HG02870 (cell line): ENCODE results near the gene EHHADH.

Experiments used
- ATAC-seq: cut with Tn5 transposase; IDR thresholded peaks from one replicate; pipeline ENCODE4 v1.9.1; 2021; ENCODE audit warnings: mild to moderate bottlenecking, moderate library complexity; ENCODE audit not compliant: unreplicated experiment

EHHADH gene

GRCh38 chr3:185199671-185200070 is 54.2 kb downstream of the EHHADH start:
- ATAC-seq: no peak

DNA sequence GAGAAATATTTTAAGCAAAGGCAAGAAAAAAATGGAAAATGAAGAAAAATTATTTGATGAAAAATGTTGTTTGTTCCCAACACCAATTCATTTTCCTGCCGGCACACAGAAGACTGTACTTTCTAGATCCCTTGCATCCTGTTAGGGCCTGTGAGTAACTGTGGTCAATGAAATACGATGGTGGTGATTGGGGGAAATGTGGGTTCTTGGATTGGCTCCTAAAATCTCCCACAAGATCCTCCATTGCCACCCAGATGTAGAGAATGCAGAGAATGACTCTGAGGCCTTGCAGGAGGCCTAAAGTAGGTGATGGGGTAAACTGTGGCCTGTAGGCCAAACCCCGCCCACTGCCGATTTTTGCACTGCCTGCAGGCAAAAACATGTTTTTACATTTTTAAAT is 54.6 kb downstream of the EHHADH start:
- no peak for ATAC-seq

DNA sequence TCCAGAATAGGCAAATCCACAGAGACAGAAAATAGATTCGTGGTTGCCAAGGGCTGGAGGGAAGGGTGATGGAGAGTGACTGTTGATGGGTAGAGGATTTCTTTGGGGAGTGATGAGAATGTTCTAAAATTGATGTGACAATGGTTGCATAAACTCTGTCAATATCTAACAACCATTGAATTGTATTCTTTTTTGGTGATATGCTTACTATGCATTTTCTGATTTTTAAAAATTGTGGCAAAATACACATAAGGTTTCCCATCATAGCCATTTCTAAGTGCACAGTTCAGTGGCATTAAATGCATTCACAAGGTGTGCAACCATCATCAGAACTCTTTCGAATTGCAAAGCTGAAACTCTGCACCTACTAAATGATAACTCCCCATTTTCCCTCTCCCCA is 56.8 kb downstream of the EHHADH start:
- ATAC-seq: no peak

- no peak for ATAC-seq
These were observed 58.2 kb downstream of the EHHADH start for GRCh38 chr3:185195652-185196051.

GRCh38 chr3:185188816-185189215 is 65.0 kb downstream of the EHHADH start:
- ATAC-seq: no peak

- no peak for ATAC-seq
These were observed 66.5 kb downstream of the EHHADH start for GRCh38 chr3:185187391-185187790.

DNA sequence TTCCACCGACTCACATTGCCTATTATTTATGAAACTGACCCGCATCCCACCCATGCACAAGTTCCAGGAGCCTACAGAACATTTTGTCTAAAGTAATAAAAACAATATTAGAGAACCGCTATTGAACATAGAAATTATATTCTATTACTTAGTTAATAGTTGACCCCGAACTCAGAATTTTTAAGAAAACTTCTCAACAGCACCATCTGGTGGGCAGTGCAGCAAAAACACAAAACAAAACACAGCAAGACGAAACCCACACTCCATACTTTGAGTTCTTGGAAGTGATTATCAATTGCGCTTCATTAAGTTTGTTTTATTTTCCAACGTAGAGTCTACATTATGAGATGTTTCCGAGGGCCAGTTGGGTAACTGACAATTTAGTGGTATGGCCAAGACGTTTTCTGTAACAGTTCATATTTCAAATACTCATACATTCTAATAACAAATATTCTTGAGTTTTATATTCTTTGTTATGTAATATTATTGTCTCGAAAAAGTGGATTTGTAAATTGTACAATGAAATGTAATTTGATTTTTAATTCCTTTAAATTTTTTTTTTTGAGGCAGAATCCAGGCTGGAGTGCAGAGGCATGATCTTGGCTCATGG is 77.0 kb downstream of the EHHADH start:
- no peak for ATAC-seq

DNA sequence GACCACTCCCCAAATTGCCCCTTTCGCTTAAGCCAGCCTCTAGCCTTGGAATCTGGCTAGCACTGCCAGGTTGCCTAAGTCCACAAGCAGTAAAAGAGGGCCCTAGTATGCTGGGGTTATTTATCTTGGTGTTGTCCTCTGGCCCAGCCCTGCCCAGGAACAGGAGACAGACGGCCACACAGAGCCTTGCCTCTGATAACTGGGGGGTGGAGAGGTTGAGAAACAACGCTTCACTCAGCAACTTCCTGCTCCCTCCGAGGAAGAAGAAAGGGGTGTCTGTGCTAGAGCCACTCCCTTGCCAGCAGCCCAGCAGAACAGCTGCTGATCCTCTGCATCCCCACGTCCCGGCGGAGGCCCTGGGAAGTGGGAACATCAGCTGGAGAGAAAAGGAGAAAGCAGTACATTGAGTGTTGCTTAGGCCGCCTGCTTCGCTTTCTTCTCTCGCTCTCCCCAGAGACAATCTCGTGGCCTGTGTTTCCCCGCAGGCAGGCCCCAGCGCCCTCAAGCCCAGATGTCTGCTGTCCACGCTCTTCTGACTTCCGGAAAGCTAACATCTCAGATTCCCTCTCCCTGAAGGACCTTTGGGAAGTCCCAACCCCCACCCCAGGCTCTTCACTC is 78.4 kb downstream of the EHHADH start:
- no peak for ATAC-seq

- ATAC-seq: no peak
These were observed 81.5 kb downstream of the EHHADH start for GRCh38 chr3:185172086-185173049.

GRCh38 chr3:185164428-185165217 is 89.2 kb downstream of the EHHADH start:
- ATAC-seq: no peak

GRCh38 chr3:185162634-185163033 is 91.2 kb downstream of the EHHADH start:
- no peak for ATAC-seq

- no peak for ATAC-seq
These were observed 92.1 kb downstream of the EHHADH start for GRCh38 chr3:185161761-185162160.

DNA sequence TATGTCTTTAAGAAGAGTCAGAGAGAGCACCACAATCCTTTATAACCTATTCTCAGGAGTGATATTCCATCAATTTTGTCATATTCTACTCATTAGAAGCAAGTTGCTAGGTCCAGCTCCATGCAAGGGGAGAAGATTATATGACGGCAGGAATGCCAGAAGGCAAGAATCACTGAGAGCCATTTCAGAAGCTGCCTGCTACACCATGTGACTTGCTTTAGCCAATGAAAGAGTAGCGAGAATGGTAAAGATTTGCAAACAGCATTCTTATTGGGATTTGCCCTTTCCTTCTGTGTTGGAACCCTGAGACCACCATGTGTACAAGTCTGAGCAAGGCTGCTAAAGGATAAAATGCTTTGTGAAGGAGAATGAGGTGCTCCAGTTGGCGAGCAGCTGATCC is 96.5 kb downstream of the EHHADH start:
- ATAC-seq: no peak

DNA sequence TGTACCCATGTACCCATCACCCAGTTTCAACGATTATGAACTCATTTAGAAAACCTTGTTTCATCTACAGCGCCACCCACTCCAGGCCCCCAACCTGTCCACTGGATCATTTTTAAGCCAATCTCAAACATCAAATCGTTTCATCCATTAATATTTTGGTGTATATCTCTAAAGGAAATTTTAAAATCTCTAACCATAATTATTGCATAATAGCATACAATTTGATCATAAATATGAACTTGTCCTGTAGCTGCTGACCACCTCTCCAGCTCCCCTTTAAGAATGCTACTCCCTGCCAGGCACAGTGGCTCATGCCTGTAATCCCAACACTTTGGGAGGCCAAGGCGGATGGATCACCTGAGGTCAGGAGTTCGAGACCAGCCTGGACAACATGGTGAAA is 98.2 kb downstream of the EHHADH start:
- no peak for ATAC-seq

GRCh38 chr3:185153861-185154629 is 99.8 kb downstream of the EHHADH start:
- ATAC-seq: no peak

DNA sequence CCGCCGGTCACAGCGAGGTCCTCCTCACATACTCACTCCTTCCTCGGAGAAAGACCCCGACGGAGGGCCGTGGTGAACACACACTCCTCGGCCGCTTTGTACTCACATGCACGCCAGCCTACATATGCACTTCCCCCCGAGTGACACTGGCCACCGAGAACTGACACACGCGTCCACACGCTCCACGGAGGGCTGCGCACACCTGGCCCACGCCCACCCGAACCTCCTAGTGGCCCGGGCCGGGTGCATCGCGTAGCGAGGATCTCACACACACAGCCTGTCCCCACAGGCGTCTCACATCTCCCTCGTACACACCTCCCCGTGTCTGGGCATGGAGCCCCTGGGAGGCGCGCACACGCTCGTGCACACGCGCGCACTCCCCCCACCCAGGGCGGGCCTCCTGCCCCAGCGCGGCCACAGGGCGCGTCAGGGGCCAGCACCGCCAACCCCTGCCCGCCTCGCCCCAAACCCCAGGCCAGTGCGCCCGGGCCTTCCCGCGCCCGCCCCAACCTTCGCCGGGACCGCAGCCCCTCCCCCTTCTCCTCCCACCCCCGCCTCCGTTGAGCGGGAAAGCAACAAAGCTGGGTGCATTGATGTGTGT is 100.6 kb downstream of the EHHADH start:
- ATAC-seq: no peak

DNA sequence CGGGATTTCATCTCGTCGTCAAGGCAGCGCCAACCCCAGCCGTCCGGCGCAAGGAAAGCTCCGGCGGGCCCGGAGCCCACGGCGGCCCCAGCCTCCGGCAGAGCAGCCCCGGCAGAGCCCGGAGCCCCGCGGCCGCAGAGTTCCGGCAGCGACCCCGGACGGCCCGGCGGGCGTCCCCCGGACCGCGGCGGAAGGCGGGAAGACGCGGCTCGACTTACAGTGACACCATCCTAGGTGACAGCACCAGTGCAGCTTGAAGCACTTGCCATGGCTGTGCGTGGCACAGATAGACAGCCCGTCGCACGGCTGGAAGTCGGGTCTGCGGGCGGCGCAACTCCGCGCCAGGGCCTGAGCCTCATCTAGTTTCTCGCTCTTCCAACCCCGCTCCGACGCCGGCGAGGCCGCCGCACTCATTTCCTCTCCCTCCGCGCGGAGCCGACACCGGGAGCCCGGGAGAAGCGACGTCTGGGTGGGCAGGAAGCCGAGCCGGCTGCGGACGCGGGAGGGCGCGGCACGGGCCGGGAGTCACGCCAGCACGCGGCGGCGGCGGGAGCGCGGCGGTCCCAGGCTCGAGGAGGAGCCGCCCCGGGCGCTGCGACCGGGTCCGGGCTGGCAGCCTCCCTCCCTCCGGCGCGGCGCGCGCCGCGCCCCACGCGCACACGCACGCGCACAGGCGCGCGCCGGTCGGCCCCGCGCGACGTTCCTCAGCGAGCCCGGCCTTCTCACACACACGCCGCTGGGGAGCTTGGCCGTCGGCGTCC is 101.3 kb downstream of the EHHADH start, which contains the start of gene C3orf70:
TSS of gene C3orf70 (minus strand) at position 651 of the 761 bp plus-strand sequence. CDS start at position 414, 237 bp downstream.
- no peak for ATAC-seq

- ATAC-seq: no peak
These were observed 101.9 kb downstream of the EHHADH start for GRCh38 chr3:185151964-185152409.
